T47D (cell line): ENCODE measurements around the gene NUS1.
A peak's percentile ranks its signal among the peaks of the same experiment; 100 is the strongest.
"Not testable (repeated sequence)": the region's sequence is repeated elsewhere in the genome, so short reads cannot be mapped to it uniquely, and the experiment has no call there.

Source experiments
- DNase-seq, 2 experiments: peaks; one replicate each; pipeline versions ENCODE4 v3.0.0 to v3.0.0-alpha.2; 2011 to 2012; ENCODE audit warnings: low read depth in 1 of 2, low spot score in 1 of 2
- JUND ChIP-seq: IDR thresholded peaks from 2 replicates; pipeline ENCODE4 v1.6.1; 2012; ENCODE audit warnings: low read depth
- in situ Hi-C: cut with HindIII; loops from 2 replicates; pipeline ENCODE4 v1.10.0; 2016; ENCODE audit warnings: low sequenced_read_pairs, low pct_unique_long_range_greater_than_20kb

Gene NUS1

DNA sequence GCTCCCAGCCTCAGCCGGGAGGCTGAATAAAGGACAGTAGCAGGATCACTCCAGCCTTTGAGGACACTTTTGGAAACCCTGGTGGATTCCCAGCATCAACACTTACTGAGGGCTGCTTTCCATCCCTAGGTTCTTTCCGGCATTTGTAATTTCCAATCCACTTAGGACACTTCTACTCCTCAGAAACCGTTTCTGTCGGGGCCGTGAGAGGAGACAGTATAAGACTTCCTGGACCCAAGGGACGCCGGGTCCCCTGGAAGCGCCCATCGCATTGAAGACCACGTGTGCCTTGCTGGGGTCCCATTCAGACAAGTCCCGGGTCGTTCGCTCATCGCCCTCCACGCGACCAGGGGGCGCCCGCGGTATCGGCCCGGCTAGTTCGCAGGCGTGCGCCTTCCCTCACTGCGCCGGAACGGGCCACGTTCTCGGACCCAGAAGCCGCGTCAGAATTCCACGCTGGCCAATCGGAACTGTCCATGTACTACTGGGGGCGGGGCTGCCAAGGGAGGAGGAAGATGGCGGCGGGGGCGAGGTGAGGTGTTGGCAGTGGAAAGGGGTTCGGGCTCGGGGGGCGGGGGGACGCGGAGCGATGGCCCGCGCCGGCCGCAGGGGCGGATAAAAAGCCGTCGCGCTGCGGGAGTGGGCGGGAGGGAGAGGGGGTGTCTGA, at the start of gene NUS1:
Gene NUS1 (plus strand): TSS at position 479 of the 667 bp plus-strand sequence. CDS start 202 bp downstream, outside the sequence.
- DNase-seq: peak; percentile 84 to 96
- TF ChIP-seq JUND: no peak
- in situ Hi-C loops: no loop called here

DNA sequence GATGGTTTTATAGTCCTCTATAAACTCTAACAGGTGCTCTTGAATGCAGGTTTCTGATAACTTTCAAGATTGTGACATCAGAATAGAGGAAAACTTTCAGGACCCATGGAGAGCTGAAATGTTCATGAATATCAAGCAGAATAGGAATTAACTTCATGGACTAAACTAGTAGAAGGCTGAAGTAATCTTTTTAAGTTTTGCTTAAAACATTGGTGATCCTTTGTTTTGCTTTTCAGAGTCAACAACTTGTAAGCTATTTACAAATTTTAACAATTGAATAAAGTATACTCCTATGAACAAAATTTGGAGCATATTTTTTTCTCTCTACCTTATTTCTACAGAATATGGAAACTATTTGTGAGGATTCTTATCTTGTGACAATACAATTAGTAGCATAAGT, 47.7 kb upstream of the NUS1 start:
- DNase-seq: no peak
- TF ChIP-seq JUND: no peak
- in situ Hi-C loops: no loop called here

DNA sequence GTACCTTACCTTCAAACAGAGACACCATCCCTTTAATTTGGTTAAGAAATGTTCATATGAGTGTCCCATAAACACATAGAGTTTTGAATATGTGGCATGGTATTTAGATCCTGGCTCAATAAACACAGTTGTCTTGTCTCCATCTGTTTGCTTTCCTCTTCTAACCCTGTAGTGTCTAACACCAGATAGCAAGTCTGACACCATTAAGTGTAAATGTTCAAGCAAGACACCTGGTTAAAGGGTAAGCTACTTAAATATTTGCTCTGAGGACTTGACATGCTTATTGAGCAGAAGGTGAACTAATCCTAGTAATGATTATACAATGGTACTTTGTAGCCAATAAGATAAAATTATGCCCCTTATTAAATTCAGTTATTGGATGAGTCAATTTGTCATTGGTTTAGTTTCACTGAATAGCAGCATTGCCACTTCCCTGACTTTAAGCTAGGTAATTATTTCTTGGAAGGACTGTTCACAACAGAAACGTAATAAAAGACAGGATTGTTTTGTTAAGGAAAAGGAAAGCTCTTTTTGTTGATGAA, 46.1 kb upstream of the NUS1 start:
- TF ChIP-seq JUND: no peak
- in situ Hi-C loops: no loop called here
- peak in 1 of 2 experiments; percentile 9 for DNase-seq

DNA sequence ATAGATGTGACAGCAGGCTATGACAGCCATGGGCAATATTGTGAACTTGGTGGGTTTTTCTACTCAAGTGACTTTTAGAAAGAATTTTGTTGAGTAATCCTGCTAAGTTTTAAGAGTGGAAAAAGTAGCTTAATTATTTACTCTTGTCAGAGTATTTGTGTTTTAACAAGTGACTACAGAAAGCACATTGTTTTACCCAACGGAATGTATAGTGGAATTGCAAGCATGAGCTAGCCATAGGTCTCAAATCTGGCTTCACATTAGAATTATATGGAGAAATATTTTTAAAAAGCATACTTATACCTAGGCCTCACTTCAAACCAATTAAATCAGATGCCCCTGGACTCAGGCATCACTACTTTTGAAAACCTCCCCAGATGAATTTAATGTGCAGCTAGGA, 37.5 kb upstream of the NUS1 start:
- no peak for DNase-seq
- in situ Hi-C loops: no loop called here
- TF ChIP-seq JUND: no peak

DNA sequence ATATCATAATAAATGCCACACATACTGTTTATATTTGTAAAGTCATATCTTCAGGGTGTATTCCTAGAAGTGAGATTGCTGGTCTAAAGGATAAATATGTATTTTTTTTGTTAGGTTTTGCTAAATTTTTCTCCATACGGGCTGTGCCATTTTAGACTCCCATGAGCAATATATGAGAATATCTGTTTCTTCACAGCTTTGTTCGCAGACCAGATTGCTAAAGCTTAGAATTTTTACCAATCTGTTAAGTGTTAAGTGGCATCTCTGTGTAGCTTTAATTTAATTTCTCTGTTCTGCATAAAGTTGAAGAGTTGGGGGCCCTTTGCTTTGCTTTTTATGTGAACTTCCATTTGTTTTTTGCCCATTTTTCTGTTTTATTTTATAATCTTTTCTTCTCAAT, 32.3 kb upstream of the NUS1 start:
- no peak for DNase-seq
- in situ Hi-C loops: no loop called here
- TF ChIP-seq JUND: no peak

DNA sequence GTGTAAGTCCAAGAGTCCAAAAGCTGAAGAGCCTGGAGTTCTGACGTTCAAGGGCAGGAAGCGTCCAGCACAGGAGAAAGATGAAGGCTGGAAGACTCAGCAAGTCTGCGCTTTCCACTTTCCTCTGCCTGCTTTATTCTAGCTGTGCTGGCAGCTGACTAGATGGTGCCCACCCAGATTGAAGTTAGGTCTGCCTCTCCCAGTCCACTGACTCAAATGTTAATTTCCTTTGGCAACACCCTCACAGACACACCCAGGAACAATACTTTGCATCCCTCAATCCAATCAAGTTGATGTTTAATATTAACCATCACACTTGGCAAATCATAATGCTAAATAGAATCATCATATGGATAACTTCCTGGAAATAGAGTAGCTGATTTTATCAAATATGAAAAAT, 23.3 kb upstream of the NUS1 start:
- DNase-seq, in situ Hi-C loops: not testable (repeated sequence)

DNA sequence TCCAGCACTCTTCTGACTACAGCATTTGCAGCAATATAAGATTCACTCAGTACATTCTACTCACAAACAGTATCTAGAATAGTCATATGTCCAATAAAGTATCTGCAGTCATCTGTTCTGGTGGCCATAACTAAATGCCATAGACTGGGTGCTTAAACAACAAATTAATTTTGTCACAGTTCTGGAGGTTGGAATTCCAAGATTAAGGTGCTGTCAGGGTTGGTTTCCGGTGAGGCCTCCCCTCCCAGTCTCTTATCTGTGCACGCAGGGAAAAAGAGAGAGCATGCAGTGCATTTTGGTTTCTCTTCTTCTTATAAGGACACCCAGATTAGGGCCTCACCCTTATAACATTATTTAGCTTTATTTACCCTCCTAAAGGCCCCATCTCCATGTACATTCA, 21.3 kb upstream of the NUS1 start:
- TF ChIP-seq JUND: no peak
- DNase-seq: no peak
- in situ Hi-C loops: no loop called here

DNA sequence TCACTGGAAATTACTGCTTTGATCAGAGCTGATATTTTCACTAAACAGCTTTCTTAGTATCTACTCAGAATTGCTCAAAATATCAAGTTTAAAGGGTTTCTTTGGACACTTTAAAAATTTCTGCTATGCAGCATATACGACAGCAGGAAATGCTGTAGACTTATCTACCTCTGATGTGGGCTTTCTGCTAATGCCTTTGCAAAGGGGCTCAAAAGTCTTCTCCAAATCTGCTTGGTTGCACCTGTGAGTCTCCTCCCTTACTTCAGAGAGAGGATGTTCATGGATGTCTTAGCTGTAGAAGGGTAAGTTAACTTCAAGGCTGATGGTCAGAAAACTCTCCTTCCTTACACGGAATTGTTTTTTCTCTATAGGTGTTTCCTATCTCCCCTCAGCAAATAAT, 19.9 kb upstream of the NUS1 start:
- no peak for TF ChIP-seq JUND
- no peak for DNase-seq
- in situ Hi-C loops: no loop called here

DNA sequence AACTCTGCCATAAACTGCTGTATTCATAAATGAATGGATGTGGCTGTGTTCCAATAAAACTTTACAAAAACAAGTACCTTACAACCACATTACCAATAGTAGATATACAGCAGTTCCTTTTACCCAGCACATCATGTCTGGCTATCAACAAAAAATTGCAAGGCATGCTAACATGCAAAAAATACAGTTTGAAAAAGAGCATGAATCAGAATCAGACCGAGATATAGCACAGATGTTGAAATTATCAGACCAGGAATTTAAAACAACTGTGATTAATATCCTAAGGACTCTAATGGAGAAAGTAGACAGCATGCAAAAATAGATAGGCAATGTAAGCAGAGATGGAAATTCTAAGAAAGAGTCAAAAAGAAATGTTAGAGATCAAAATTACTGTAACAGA, 8.4 kb upstream of the NUS1 start:
- TF ChIP-seq JUND: no peak
- no peak for DNase-seq
- in situ Hi-C loops: no loop called here

DNA sequence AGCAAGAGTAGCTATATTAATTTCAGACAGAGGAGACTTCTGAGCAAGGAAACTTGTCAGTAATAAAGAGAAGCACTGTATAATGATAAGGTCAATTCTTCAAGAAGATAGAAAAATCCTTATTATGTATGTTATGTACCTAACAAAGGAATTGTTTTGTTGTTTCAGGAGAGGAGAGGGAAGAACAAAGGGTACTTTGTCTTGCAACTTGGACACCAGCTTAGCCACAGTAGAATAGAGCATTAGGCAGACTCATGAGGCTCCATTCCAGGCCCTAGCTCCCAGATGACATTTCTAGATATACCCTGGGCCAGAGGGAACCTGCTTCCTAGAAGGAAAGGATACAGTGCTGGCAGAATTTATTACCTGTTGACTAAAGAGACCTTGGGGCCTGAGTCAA, 6.5 kb upstream of the NUS1 start:
- TF ChIP-seq JUND: no peak
- in situ Hi-C loops: no loop called here
- no peak for DNase-seq

DNA sequence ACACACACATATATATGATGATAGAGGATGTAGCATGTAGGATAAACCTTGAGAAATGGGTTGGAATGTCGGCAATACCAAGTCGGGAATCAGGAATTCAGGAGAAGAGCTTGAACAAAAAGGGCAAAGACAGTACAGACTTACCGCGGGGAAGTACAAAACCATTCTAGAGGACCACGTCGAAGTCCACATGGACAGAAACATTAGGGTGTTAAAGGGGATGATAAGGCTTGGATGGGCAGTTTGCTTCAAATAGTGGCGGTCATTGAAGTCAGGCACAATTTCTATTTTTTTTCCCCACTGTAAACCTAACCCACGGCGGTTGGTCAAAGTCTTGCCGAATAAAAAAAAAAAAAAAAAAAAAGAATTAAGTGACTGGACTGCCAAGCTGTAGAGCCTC, 766 bp upstream of the NUS1 start:
- DNase-seq: no peak
- in situ Hi-C loops: no loop called here
- no peak for TF ChIP-seq JUND

DNA sequence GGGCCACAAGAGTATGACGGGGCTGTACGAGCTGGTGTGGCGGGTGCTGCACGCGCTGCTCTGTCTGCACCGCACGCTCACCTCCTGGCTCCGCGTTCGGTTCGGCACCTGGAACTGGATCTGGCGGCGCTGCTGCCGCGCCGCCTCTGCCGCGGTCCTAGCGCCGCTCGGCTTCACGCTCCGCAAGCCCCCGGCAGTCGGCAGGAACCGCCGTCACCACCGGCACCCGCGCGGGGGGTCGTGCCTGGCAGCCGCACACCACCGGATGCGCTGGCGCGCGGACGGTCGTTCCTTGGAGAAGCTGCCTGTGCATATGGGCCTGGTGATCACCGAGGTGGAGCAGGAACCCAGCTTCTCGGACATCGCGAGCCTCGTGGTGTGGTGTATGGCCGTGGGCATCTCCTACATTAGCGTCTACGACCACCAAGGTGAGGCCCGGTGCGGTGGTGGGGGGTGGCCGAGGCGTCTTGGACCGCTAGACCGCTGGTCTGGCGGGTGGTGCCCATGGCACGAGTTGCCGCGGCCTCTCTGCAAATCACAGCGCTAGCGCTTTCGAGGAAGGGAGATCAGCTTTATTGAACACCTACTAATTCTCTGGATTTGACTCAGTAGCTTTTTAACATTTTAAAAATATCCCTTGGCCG, 511 bp downstream of the NUS1 start:
- DNase-seq, in situ Hi-C loops: not testable (repeated sequence)

DNA sequence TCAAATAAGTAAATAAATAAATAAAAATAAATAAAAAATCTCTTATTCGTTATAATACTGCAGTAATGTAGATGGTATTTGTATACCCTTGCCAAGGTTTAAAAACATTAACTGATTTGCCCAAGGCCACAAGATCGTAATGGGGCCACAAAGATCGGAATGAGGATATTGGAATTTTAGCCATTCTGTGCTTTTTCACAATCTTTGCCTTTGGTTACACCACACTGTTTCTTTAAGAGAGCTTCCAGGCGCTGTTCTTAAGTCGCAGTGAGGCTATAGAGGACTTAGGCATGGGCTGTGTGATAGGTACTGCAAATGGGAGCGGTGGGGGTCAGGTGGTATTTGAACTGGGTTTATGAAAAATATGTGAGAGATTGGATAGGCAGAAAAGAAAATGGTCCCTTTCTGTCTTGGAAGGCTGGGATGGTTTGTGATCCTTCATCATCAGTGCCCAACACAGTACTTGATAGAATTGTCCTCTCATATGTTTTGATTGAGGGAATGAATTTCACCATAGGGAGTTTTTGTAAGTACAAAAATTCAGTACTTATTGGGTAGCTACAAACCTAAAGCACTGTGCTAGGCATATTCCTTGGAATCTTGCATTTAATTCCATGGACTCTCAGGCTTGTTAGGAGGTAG, 1.4 kb downstream of the NUS1 start:
- in situ Hi-C loops: no loop called here
- no peak for TF ChIP-seq JUND
- DNase-seq: no peak
